A549 (cell line): ENCODE measurements around the gene OSCP1. TPM values are rescaled to one million over a fixed set of nuclear protein-coding genes. Genes with fewer than 3 reads are reported as not detected.

Source experiments
- ATAC-seq, 2 experiments: fragments of 200-7000 bp in 1 of 2; fragments of >200 bp in 1 of 2; cut with Nextera tagmentation in 1 of 2; cut with Tn5 transposase in 1 of 2; 3 replicates each; pipeline versions ENCODE4 v1.8.0 to v1.9.1; 2018 to 2020; ENCODE audit warnings: mild to moderate bottlenecking in 1 of 2, moderate library complexity in 1 of 2
- CTCF ChIA-PET: fragments of 300-600 bp; sonication (Branson Sonifier 250); formaldehyde crosslinking; extraction: SDS; loops from one replicate; lab custom pipeline; 2021; ENCODE audit warnings: antibody characterized with exemption, inconsistent platforms; lab: Yijun Ruan, JAX
- POLR2A ChIA-PET: fragments of 350-600 bp; formaldehyde crosslinking; extraction: SDS; loops from one replicate; lab custom pipeline; 2021; ENCODE audit warnings: antibody characterized with exemption, inconsistent platforms; lab: Yijun Ruan, JAX
- DNase-seq, 2 experiments: peaks; one replicate each; pipeline versions ENCODE4 v3.0.0 to v3.0.0-alpha.2; 2011 to 2016; ENCODE audit warnings: low read depth in 1 of 2, low spot score in 1 of 2
- FAIRE-seq: peaks from 2 replicates; lab custom pipeline; 2011; peaks lifted over from hg19 to GRCh38; lab: Jason Lieb, UNC
- H3K27ac ChIP-seq, 2 experiments: fragments of >200 bp; sonication (Bioruptor Twin); formaldehyde crosslinking; 3 replicates each; pipeline ENCODE4 v1.5.1; 2016 to 2017
- H3K4me1 ChIP-seq: fragments of >200 bp; sonication (Bioruptor Twin); formaldehyde crosslinking; 3 replicates; pipeline ENCODE4 v1.6.1; 2016
- H3K4me2 ChIP-seq: fragments of >200 bp; sonication (Bioruptor Twin); formaldehyde crosslinking; 3 replicates; pipeline ENCODE4 v1.6.1; 2016
- H3K4me3 ChIP-seq: fragments of >200 bp; sonication (Bioruptor Twin); formaldehyde crosslinking; 3 replicates; pipeline ENCODE4 v1.5.1; 2016
- H3K9me3 ChIP-seq: fragments of >200 bp; sonication (Bioruptor Twin); formaldehyde crosslinking; 3 replicates; pipeline ENCODE4 v1.6.1; 2016
- BHLHE40 ChIP-seq: IDR thresholded peaks from 2 replicates; pipeline ENCODE4 v1.6.1; 2012; ENCODE audit warnings: low read depth, low read length, inconsistent platforms
- CHD4 ChIP-seq: fragments of 200-600 bp; sonication (generic); IDR thresholded peaks from 2 replicates; pipeline ENCODE4 v1.6.1; 2016; ENCODE audit warnings: antibody characterized with exemption, mild to moderate bottlenecking, borderline replicate concordance
- CTCF ChIP-seq: fragments of >200 bp; sonication (Bioruptor Twin); formaldehyde crosslinking; IDR thresholded peaks from 3 replicates; pipeline ENCODE4 v1.5.1; 2016
- EHF ChIP-seq: fragments of 250-450 bp; sonication (Bioruptor Pico); IDR thresholded peaks from 2 replicates; pipeline ENCODE4 v1.5.0; 2020; ENCODE audit warnings: mild to moderate bottlenecking
- EP300 ChIP-seq, 2 experiments: fragments of >200 bp; sonication (Bioruptor Twin); formaldehyde crosslinking; IDR thresholded peaks; 2 replicates in 1 of 2; 3 replicates in 1 of 2; pipeline ENCODE4 v1.6.1; 2016 to 2017
- HOXB13 ChIP-seq: fragments of 250-450 bp; sonication (Bioruptor Pico); IDR thresholded peaks from 2 replicates; pipeline ENCODE4 v1.5.0; 2020; ENCODE audit warnings: low read depth, mild to moderate bottlenecking, moderate library complexity
- KDM5A ChIP-seq: fragments of 200-600 bp; sonication (generic); IDR thresholded peaks from 2 replicates; pipeline ENCODE4 v1.6.1; 2016; ENCODE audit warnings: antibody characterized with exemption, mild to moderate bottlenecking
- MAFK ChIP-seq: fragments of 450-650 bp; IDR thresholded peaks from 2 replicates; pipeline ENCODE4 v1.6.1; 2014; ENCODE audit not compliant: partially characterized antibody
- NFE2L2 ChIP-seq: fragments of 150-350 bp; conservative IDR thresholded peaks from 2 replicates; pipeline ENCODE4 v1.6.1; 2014; ENCODE audit warnings: low read length
- NR3C1 ChIP-seq: fragments of >200 bp; sonication (Bioruptor Twin); formaldehyde crosslinking; IDR thresholded peaks from 3 replicates; pipeline ENCODE4 v1.6.1; 2017
- PHF8 ChIP-seq: fragments of 200-600 bp; sonication (generic); IDR thresholded peaks from 2 replicates; pipeline ENCODE4 v1.6.1; 2016; ENCODE audit warnings: low read depth, mild to moderate bottlenecking, antibody characterized with exemption, moderate library complexity, borderline replicate concordance
- POLR2AphosphoS2 ChIP-seq: conservative IDR thresholded peaks from 2 replicates; pipeline ENCODE4 v1.6.1; 2012; ENCODE audit warnings: low read length, improper control_type of control experiment, inconsistent platforms
- RAD21 ChIP-seq, 2 experiments: fragments of >200 bp in 1 of 2; sonication (Bioruptor Twin) in 1 of 2; formaldehyde crosslinking in 1 of 2; IDR thresholded peaks in 1 of 2; conservative IDR thresholded peaks in 1 of 2; 2 replicates in 1 of 2; 3 replicates in 1 of 2; pipeline ENCODE4 v1.6.1; 2012 to 2018; ENCODE audit warnings: inconsistent platforms in 1 of 2
- RNF2 ChIP-seq: fragments of 200-600 bp; sonication (generic); IDR thresholded peaks from 2 replicates; pipeline ENCODE4 v1.6.1; 2016; ENCODE audit warnings: low read depth, mild to moderate bottlenecking, antibody characterized with exemption, moderate library complexity, borderline replicate concordance
- SMC3 ChIP-seq: fragments of >200 bp; sonication (Bioruptor Twin); formaldehyde crosslinking; IDR thresholded peaks from 3 replicates; pipeline ENCODE4 v1.6.1; 2018; ENCODE audit warnings: inconsistent platforms
- ZNF302 ChIP-seq: fragments of 250-450 bp; sonication (Bioruptor Pico); IDR thresholded peaks from 2 replicates; pipeline ENCODE4 v1.9.0; 2021; ENCODE audit warnings: inconsistent platforms, mild to moderate bottlenecking, moderate library complexity
- WGBS: methylation state at CpG from one replicate; pipeline ENCODE4 v1.1.6; 2017; ENCODE audit errors: missing lambda C conversion rate; 5-methylcytosine and 5-hydroxymethylcytosine counted together
- polyA plus RNA-seq, 4 experiments: library from polyadenylated mRNA; depleted of rRNA in 3 of 4; stranded (reverse); fragments of >200 nt; fragmentation: RNase III in 1 of 4; extraction: RNeasy Plus Mini Kit Qiagen cat#74134 plus additional on column Dnase treatment in 1 of 4; gene quantifications; 2 replicates in 3 of 4; 3 replicates in 1 of 4; pipeline ENCODE4 v1.2.3, GENCODE V29; 2011 to 2017
- TF ChIP-seq, protein P1 (sequence below): fragments of 250-450 bp; sonication (Bioruptor Pico); IDR thresholded peaks from 2 replicates; pipeline ENCODE4 v1.5.0; 2020; ENCODE audit warnings: low read depth, mild to moderate bottlenecking, moderate library complexity
- TF ChIP-seq, protein P2 (sequence below): IDR thresholded peaks from 2 replicates; pipeline ENCODE4 v1.6.1; 2012; ENCODE audit warnings: low read depth, borderline replicate concordance
- TF ChIP-seq, protein P3 (sequence below): IDR thresholded peaks from 2 replicates; pipeline ENCODE4 v1.6.1; 2012

The OSCP1 gene
- polyA plus RNA-seq, 2 of the 4 experiments (the other 2 are of a cell fraction) = 4.6 to 6.6 TPM

DNA sequence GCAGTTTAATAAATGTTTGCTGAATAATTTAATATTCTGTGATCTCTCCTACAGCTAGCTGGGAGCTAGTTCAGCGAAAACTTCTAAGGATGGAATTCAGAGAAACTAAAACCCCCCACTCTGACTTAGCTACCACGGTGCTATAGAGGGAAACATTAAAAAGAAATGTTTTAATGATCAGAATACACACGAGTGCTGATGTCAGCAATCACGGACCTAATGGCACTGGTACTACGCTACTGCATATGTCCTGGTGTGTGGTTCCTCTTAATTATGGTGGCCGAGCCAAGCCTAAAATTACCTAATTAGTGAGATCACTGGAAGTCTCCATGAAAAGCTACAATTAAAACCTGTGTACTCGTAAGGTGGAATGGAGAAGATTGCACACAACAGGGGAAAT is 28.6 kb downstream of the OSCP1 start:
- TF ChIP-seq MAFK (peak; percentile 42), PHF8 (no peak)
- WGBS = 68% methylated on average over 7 of the region's 7 CpGs
- H3K4me3 ChIP-seq = no peak overlapping the region
- ChIA-PET POLR2A (no interaction called here), CTCF (interaction anchor here (0.7 to 5.8 kb wide), 17 partner anchors 28 to 326 kb away, joined by 3 to 53 read pairs (median 3); partner anchors contain the start of genes SH3D21 and TRAPPC3)
- FAIRE-seq (no peak), ATAC-seq (no peak), DNase-seq (no peak)
- peaks cover 7% of the 10 kb centered on the region; the same call in 2 of the 3 replicates for H3K4me1 ChIP-seq
- H3K9me3 ChIP-seq = no peaks in the 10 kb centered on the region
- H3K4me2 ChIP-seq = no peak overlapping the region
- peak overlapping the region in 1 of 2 experiments; percentile 75; a peak in 2 of 6 replicates for H3K27ac ChIP-seq

- TF ChIP-seq, protein P1, sequence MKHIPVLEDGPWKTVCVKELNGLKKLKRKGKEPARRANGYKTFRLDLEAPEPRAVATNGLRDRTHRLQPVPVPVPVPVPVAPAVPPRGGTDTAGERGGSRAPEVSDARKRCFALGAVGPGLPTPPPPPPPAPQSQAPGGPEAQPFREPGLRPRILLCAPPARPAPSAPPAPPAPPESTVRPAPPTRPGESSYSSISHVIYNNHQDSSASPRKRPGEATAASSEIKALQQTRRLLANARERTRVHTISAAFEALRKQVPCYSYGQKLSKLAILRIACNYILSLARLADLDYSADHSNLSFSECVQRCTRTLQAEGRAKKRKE (CRISPR knock-in tag) = no peak
- TF ChIP-seq RAD21 (conservative IDR thresholded peaks at IDR 0.05 in 1 of 2, IDR thresholded peaks at IDR 0.05 in 1 of 2) = peak; percentile 91 to 95
- peak; percentile 83 for TF ChIP-seq SMC3
- TF ChIP-seq BHLHE40 = no peak
- TF ChIP-seq CHD4 = no peak
- peak; percentile 78 for TF ChIP-seq CTCF
- TF ChIP-seq KDM5A = no peak
- no peak for TF ChIP-seq ZNF302 (CRISPR knock-in tag)
- H3K4me3 ChIP-seq = no peak overlapping the region
- ChIA-PET CTCF (interaction anchor here (0.7 to 5.8 kb wide), 15 partner anchors 9 to 271 kb away, joined by 3 to 53 read pairs (median 4); partner anchors contain the start of genes LSM10 and TRAPPC3), POLR2A (interaction anchor here (0.6 kb wide), 1 partner anchor 31 kb away, joined by 4 read pairs; no protein-coding TSS in a partner anchor)
- H3K4me2 ChIP-seq = 0 out of 3 replicates have a peak overlapping the region, but pooled peaks have one; percentile 22
- 12% methylated on average over 13 of the region's 13 CpGs for WGBS
- H3K27ac ChIP-seq = peak overlapping the region; percentile 48 to 75; a peak in 5 of 6 replicates
- FAIRE-seq = peak; percentile 49
- DNase-seq = peak; percentile 42 to 80
- peak; percentile 98 to 99 for ATAC-seq
- H3K4me1 ChIP-seq = peaks cover 7% of the 10 kb centered on the region; the same call in 2 of the 3 replicates
- no peaks in the 10 kb centered on the region for H3K9me3 ChIP-seq
These were observed 29.4 kb downstream of the OSCP1 start for GRCh38 chr1:36420836-36421317.

- no peak for DNase-seq
- ATAC-seq = no peak
- no peaks in the 10 kb centered on the region for H3K9me3 ChIP-seq
- WGBS = 39% methylated on average over 5 of the region's 5 CpGs
- peak overlapping the region in 1 of 2 experiments; percentile 66; a peak in 4 of 6 replicates for H3K27ac ChIP-seq
- 0 out of 3 replicates have a peak overlapping the region, but pooled peaks have one; percentile 22 for H3K4me2 ChIP-seq
- POLR2A ChIA-PET = interaction anchor here (0.6 to 1.0 kb wide), 2 partner anchors 30 to 34 kb away, joined by 3 to 4 read pairs; no protein-coding TSS in a partner anchor
- H3K4me3 ChIP-seq = no peak overlapping the region
- CTCF ChIA-PET = interaction anchor here (0.5 to 2.4 kb wide), 20 partner anchors 8 to 323 kb away, joined by 3 to 30 read pairs (median 4); partner anchors contain the start of gene LSM10
- TF ChIP-seq, protein P1 (CRISPR knock-in tag) = no peak
- TF ChIP-seq, protein P2, sequence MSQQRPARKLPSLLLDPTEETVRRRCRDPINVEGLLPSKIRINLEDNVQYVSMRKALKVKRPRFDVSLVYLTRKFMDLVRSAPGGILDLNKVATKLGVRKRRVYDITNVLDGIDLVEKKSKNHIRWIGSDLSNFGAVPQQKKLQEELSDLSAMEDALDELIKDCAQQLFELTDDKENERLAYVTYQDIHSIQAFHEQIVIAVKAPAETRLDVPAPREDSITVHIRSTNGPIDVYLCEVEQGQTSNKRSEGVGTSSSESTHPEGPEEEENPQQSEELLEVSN = no peak
- TF ChIP-seq EP300 (IDR thresholded peaks at IDR 0.05) (no peak), POLR2AphosphoS2 (no peak), HOXB13 (no peak), MAFK (no peak), RNF2 (no peak), EHF (CRISPR knock-in tag) (no peak), BHLHE40 (no peak), RAD21 (conservative IDR thresholded peaks at IDR 0.05 in 1 of 2, IDR thresholded peaks at IDR 0.05 in 1 of 2) (no peak), NFE2L2 (no peak), NR3C1 (no peak)
- TF ChIP-seq, protein P3, sequence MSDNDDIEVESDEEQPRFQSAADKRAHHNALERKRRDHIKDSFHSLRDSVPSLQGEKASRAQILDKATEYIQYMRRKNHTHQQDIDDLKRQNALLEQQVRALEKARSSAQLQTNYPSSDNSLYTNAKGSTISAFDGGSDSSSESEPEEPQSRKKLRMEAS = no peak
- no peak for FAIRE-seq
- H3K4me1 ChIP-seq = peaks cover 7% of the 10 kb centered on the region; the same call in 2 of the 3 replicates
These were observed 29.8 kb downstream of the OSCP1 start for GRCh38 chr1:36420409-36420808.
